H9 (cell line): ENCODE results near the gene HIP1. TPM values are rescaled to one million over a fixed set of nuclear protein-coding genes. Genes with fewer than 3 reads are reported as not detected.
"Not testable (repeated sequence)": the region's sequence is repeated elsewhere in the genome, so short reads cannot be mapped to it uniquely, and the experiment has no call there.

ENCODE experiments used
- DNase-seq: peaks from one replicate; pipeline ENCODE4 v3.0.0-alpha.2; 2017
- H2AFZ ChIP-seq: one replicate; pipeline ENCODE4 v1.6.1; 2013; ENCODE audit warnings: mild to moderate bottlenecking, low read length, control low read depth, moderate library complexity
- H2AK5ac ChIP-seq: 2 replicates; pipeline ENCODE4 v1.6.1; 2013; ENCODE audit warnings: low read length, control low read depth, mixed read lengths; ENCODE audit not compliant: insufficient read length
- H2BK120ac ChIP-seq: one replicate; pipeline ENCODE4 v1.6.1; 2013; ENCODE audit warnings: low read depth, mild to moderate bottlenecking, low read length, control low read depth, inconsistent platforms; ENCODE audit not compliant: poor library complexity, severe bottlenecking
- H2BK12ac ChIP-seq: 2 replicates; pipeline ENCODE4 v1.6.1; 2013; ENCODE audit warnings: low read length, control low read depth, mixed read lengths, low read depth; ENCODE audit not compliant: insufficient read length
- H2BK15ac ChIP-seq: 2 replicates; pipeline ENCODE4 v1.6.1; 2013; ENCODE audit warnings: low read depth, low read length, control low read depth
- H2BK20ac ChIP-seq: one replicate; pipeline ENCODE4 v1.6.1; 2013; ENCODE audit warnings: low read depth, mild to moderate bottlenecking, low read length, control low read depth, inconsistent platforms; ENCODE audit not compliant: poor library complexity, severe bottlenecking
- H2BK5ac ChIP-seq: 2 replicates; pipeline ENCODE4 v1.6.1; 2013; ENCODE audit warnings: low read length, control low read depth, mixed read lengths; ENCODE audit not compliant: insufficient read length
- H3K14ac ChIP-seq: 2 replicates; pipeline ENCODE4 v1.6.1; 2013; ENCODE audit warnings: low read length, control low read depth; ENCODE audit not compliant: insufficient read depth
- H3K18ac ChIP-seq: 2 replicates; pipeline ENCODE4 v1.6.1; 2013; ENCODE audit warnings: low read depth, mild to moderate bottlenecking, mixed read lengths, low read length, control low read depth; ENCODE audit not compliant: insufficient read length
- H3K23ac ChIP-seq: 2 replicates; pipeline ENCODE4 v1.6.1; 2013; ENCODE audit warnings: low read length, control low read depth, mixed read lengths, low read depth; ENCODE audit not compliant: insufficient read length
- H3K23me2 ChIP-seq: 2 replicates; pipeline ENCODE4 v1.6.1; 2013; ENCODE audit warnings: low read depth, mild to moderate bottlenecking, mixed read lengths, low read length, control low read depth; ENCODE audit not compliant: insufficient read length, poor library complexity, severe bottlenecking
- H3K27ac ChIP-seq: 2 replicates; pipeline ENCODE4 v1.5.1; 2013; ENCODE audit warnings: low read length, control low read depth, mixed read lengths, low read depth; ENCODE audit not compliant: insufficient read length
- H3K27me3 ChIP-seq: 2 replicates; pipeline ENCODE4 v1.6.1; 2013; ENCODE audit warnings: low read length, control low read depth, inconsistent platforms; ENCODE audit not compliant: insufficient read depth
- H3K4ac ChIP-seq: 2 replicates; pipeline ENCODE4 v1.6.1; 2013; ENCODE audit warnings: low read depth, mild to moderate bottlenecking, control low read depth, inconsistent platforms, low read length, moderate library complexity
- H3K4me1 ChIP-seq: 2 replicates; pipeline ENCODE4 v1.6.1; 2013; ENCODE audit warnings: low read length, control low read depth, inconsistent platforms; ENCODE audit not compliant: insufficient read depth
- H3K4me2 ChIP-seq: 2 replicates; pipeline ENCODE4 v1.6.1; 2013; ENCODE audit warnings: low read length, control low read depth, mixed read lengths; ENCODE audit not compliant: insufficient read length, insufficient read depth
- H3K56ac ChIP-seq: 2 replicates; pipeline ENCODE4 v1.6.1; 2013; ENCODE audit warnings: low read depth, mild to moderate bottlenecking, mixed read lengths, low read length, control low read depth; ENCODE audit not compliant: insufficient read length
- H3K79me1 ChIP-seq: 2 replicates; pipeline ENCODE4 v1.6.1; 2013; ENCODE audit warnings: low read depth, mild to moderate bottlenecking, moderate library complexity, low read length, control low read depth, inconsistent platforms; ENCODE audit not compliant: insufficient read depth, poor library complexity, severe bottlenecking
- H3K79me2 ChIP-seq: 2 replicates; pipeline ENCODE4 v1.6.1; 2013; ENCODE audit warnings: low read length, control low read depth, inconsistent platforms; ENCODE audit not compliant: insufficient read depth
- H3K9ac ChIP-seq: 2 replicates; pipeline ENCODE4 v1.6.1; 2013; ENCODE audit warnings: low read length, control low read depth, mixed read lengths; ENCODE audit not compliant: insufficient read length; ENCODE audit errors: extremely low read depth
- H3K9me3 ChIP-seq: one replicate; pipeline ENCODE4 v1.6.1; 2013; ENCODE audit warnings: low read depth, low read length, inconsistent platforms; ENCODE audit not compliant: control insufficient read depth
- H3T11ph ChIP-seq: one replicate; pipeline ENCODE4 v1.6.1; 2013; ENCODE audit warnings: mild to moderate bottlenecking, low read length, control low read depth, inconsistent platforms
- H4K20me1 ChIP-seq: one replicate; pipeline ENCODE4 v1.6.1; 2013; ENCODE audit not compliant: control insufficient read depth, insufficient read length, insufficient read depth
- H4K5ac ChIP-seq: 2 replicates; pipeline ENCODE4 v1.6.1; 2013; ENCODE audit warnings: low read depth, mild to moderate bottlenecking, mixed read lengths, low read length, control low read depth; ENCODE audit not compliant: insufficient read length
- H4K8ac ChIP-seq: replicated peaks from 2 replicates; pipeline ENCODE4 v1.6.1; 2013; ENCODE audit warnings: low read length, control low read depth, mixed read lengths, low read depth; ENCODE audit not compliant: insufficient read length
- H4K91ac ChIP-seq: 2 replicates; pipeline ENCODE4 v1.6.1; 2013; ENCODE audit warnings: low read depth, mild to moderate bottlenecking, moderate library complexity, mixed read lengths, low read length, control low read depth; ENCODE audit not compliant: insufficient read length
- H3K27ac Mint-ChIP-seq, 3 experiments: 2 replicates in 2 of 3; 3 replicates in 1 of 3; pipeline ENCODE4 v1.8.0; 2020 to 2021; ENCODE audit warnings: mixed read lengths in 3 of 3, mild to moderate bottlenecking in 1 of 3, moderate library complexity in 1 of 3
- H3K27me3 Mint-ChIP-seq: 2 replicates; pipeline ENCODE4 v1.8.0; 2021; ENCODE audit warnings: low read depth, mild to moderate bottlenecking, moderate library complexity, mixed read lengths
- H3K36me3 Mint-ChIP-seq, 3 experiments: 2 replicates in 2 of 3; 3 replicates in 1 of 3; pipeline ENCODE4 v1.8.0; 2020 to 2021; ENCODE audit warnings: low read depth in 3 of 3, mixed read lengths in 3 of 3; ENCODE audit not compliant: insufficient read depth in 1 of 3
- H3K4me1 Mint-ChIP-seq, 2 experiments: 2 replicates each; pipeline ENCODE4 v1.8.0; 2020; ENCODE audit warnings: mixed read lengths in 2 of 2
- H3K4me3 Mint-ChIP-seq, 2 experiments: 2 replicates in 1 of 2; 3 replicates in 1 of 2; pipeline ENCODE4 v1.8.0; 2020 to 2021; ENCODE audit warnings: mild to moderate bottlenecking in 2 of 2, mixed read lengths in 2 of 2, moderate library complexity in 1 of 2
- H3K9me3 Mint-ChIP-seq, 2 experiments: 2 replicates in 1 of 2; 3 replicates in 1 of 2; pipeline ENCODE4 v1.8.0; 2020; ENCODE audit warnings: mild to moderate bottlenecking in 2 of 2, mixed read lengths in 2 of 2, moderate library complexity in 1 of 2
- WGBS: extraction: QIAGEN DNeasy Blood & Tissue Kit; methylation state at CpG from one replicate; pipeline ENCODE4 v1.1.7; 2013; ENCODE audit warnings: missing lambda C conversion rate, low lambda C conversion rate, mixed read lengths; ENCODE audit not compliant: insufficient read length; ENCODE audit errors: extremely low coverage; 5-methylcytosine and 5-hydroxymethylcytosine counted together
- total RNA-seq: library from RNA; stranded (reverse); gene quantifications from 2 replicates; pipeline ENCODE4 v1.2.1, GENCODE V29; 2021
- TF ChIP-seq, protein P1 (sequence below): fragments of 200-600 bp; sonication (generic); conservative IDR thresholded peaks from 3 replicates; pipeline ENCODE4 v1.8.0; 2021; ENCODE audit warnings: antibody characterized with exemption, mild to moderate bottlenecking

Gene HIP1
- total RNA-seq, 1 experiment from 2014 or later = 87.5 TPM

DNA sequence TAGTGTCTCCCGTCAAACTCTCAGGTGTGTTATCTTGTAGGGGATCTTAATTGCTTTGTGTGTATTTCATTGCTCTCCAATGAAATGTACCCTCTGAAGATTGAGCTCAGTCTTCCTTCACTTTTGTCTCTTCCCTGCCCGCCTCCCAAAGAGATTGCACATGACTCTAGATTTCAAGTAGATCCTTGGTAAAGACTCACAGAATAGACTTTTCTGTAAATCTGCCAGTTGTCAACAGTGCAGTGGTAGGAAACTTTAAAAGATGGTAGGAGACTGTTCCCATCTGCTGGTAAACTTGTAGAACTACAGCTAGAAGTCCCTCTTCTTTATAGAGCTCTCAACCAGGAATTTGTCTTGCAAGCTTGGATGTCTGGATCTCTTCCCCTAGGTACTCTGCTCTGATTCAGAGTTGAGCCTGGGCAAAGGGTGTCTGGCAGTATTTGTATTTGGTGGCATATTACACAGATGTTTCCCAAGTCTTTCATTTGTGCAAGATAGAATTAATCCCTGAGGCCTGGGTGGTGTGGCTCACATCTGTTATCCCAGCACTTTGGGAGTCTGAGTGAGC is 23.7 kb upstream of the HIP1 start:
- H4K91ac ChIP-seq = no peak overlapping the region
- H4K8ac ChIP-seq = no peak overlapping the region
- H3K9me3 ChIP-seq = no peaks in the 10 kb centered on the region
- H2AK5ac ChIP-seq = no peak overlapping the region
- H2BK12ac ChIP-seq = no peak overlapping the region
- Mint-ChIP-seq H3K4me1 (peaks cover 2 to 4% of the 10 kb centered on the region in 2 experiments; a peak in 3 of 4 replicates), H3K27me3 (no peaks in the 10 kb centered on the region), H3K36me3 (no peaks in the 10 kb centered on the region), H3K4me3 (no peak overlapping the region), H3K9me3 (peaks cover 0 to 5% of the 10 kb centered on the region in 2 experiments; a peak in 2 of 5 replicates), H3K27ac (no peak overlapping the region)
- TF ChIP-seq, protein P1, sequence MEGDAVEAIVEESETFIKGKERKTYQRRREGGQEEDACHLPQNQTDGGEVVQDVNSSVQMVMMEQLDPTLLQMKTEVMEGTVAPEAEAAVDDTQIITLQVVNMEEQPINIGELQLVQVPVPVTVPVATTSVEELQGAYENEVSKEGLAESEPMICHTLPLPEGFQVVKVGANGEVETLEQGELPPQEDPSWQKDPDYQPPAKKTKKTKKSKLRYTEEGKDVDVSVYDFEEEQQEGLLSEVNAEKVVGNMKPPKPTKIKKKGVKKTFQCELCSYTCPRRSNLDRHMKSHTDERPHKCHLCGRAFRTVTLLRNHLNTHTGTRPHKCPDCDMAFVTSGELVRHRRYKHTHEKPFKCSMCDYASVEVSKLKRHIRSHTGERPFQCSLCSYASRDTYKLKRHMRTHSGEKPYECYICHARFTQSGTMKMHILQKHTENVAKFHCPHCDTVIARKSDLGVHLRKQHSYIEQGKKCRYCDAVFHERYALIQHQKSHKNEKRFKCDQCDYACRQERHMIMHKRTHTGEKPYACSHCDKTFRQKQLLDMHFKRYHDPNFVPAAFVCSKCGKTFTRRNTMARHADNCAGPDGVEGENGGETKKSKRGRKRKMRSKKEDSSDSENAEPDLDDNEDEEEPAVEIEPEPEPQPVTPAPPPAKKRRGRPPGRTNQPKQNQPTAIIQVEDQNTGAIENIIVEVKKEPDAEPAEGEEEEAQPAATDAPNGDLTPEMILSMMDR = peak; percentile 83
- no peak overlapping the region for H3K27ac ChIP-seq
- H3K4ac ChIP-seq = no peak overlapping the region
- no peaks in the 10 kb centered on the region for H3K4me1 ChIP-seq
- no peak overlapping the region for H2BK120ac ChIP-seq
- no peak overlapping the region for H3K23ac ChIP-seq
- H3K18ac ChIP-seq = no peak overlapping the region
- H4K5ac ChIP-seq = no peak overlapping the region
- H3K79me2 ChIP-seq = no peaks in the 10 kb centered on the region
- no peaks in the 10 kb centered on the region for H3K27me3 ChIP-seq
- H4K20me1 ChIP-seq = no peaks in the 10 kb centered on the region
- no peak overlapping the region for H2BK5ac ChIP-seq
- DNase-seq = no peak
- H2BK15ac ChIP-seq = no peak overlapping the region
- H3K9ac ChIP-seq = no peak overlapping the region
- H3K4me2 ChIP-seq = no peak overlapping the region
- no peaks in the 10 kb centered on the region for H3K23me2 ChIP-seq
- no peak overlapping the region for H2AFZ ChIP-seq
- no peak overlapping the region for H3T11ph ChIP-seq
- no peak overlapping the region for H2BK20ac ChIP-seq
- no peak overlapping the region for H3K14ac ChIP-seq
- no peak overlapping the region for H3K56ac ChIP-seq
- no peaks in the 10 kb centered on the region for H3K79me1 ChIP-seq
- WGBS = no CpG with 5 or more reads among the region's 2 CpGs

DNA sequence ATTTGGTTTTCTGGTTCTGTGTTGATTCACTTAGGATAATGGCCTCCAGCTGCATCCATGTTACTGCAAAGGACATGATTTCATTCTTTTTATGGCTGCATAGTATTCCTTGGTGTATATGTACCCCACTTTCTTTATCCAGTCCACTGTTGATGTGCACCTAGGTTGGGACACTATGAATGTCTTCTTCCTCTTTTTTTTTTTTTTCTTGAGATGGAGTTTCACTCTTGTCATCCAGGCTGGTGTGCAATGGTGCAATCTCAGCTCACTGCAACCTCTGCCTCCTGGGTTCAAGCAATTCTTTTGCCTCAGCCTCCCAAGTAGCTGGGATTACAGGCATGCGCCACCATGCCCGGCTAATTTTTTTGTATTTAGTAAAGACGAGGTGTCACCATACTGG is 23.1 kb upstream of the HIP1 start:
- not testable (repeated sequence) for H3K36me3 Mint-ChIP-seq, H3K4me3 Mint-ChIP-seq, DNase-seq, H3K4me1 Mint-ChIP-seq, H2BK15ac ChIP-seq, H2BK12ac ChIP-seq, H4K20me1 ChIP-seq, H4K5ac ChIP-seq, H2BK20ac ChIP-seq, H2BK5ac ChIP-seq, H3K14ac ChIP-seq, H3K56ac ChIP-seq, H3T11ph ChIP-seq, H3K9me3 Mint-ChIP-seq, H3K23ac ChIP-seq, H3K4me2 ChIP-seq, H3K9ac ChIP-seq, H3K27ac Mint-ChIP-seq, H3K18ac ChIP-seq, H2AFZ ChIP-seq, H3K4me1 ChIP-seq, H3K4ac ChIP-seq, H3K27me3 Mint-ChIP-seq, H3K27ac ChIP-seq, H3K79me2 ChIP-seq, H3K27me3 ChIP-seq, H4K8ac ChIP-seq, H3K23me2 ChIP-seq, H4K91ac ChIP-seq, H3K9me3 ChIP-seq, H2AK5ac ChIP-seq, H2BK120ac ChIP-seq, H3K79me1 ChIP-seq
- no CpG with 5 or more reads among the region's 3 CpGs for WGBS
